ENCODE results near the gene CCDC171.

- TF ChIP-seq POLR2A (IDR thresholded peaks at IDR 0.05) (no peak), CTCF (IDR thresholded peaks at IDR 0.05) (no peak)
Observed at GRCh38 chr9:15834541-15834940, 281.7 kb downstream of the CCDC171 start.
